ENCODE data around the gene C11orf68. TPM values are rescaled to one million over a fixed set of nuclear protein-coding genes. Genes with fewer than 3 reads are reported as not detected.
A peak's percentile ranks its signal among the peaks of the same experiment; 100 is the strongest.

Gene C11orf68
- total RNA-seq, 1 donor from 2014 or later, result 42.0 TPM

GRCh38 chr11:65917434-65918210 lies 1.2 kb downstream of the C11orf68 start:
- ATAC-seq (no peak), DNase-seq (ENCODE audit: low spot score) (no peak)
- intact Hi-C loops (cut with DNase I), result no loop called here

GRCh38 chr11:65917077-65917433 lies 1.8 kb downstream of the C11orf68 start:
- DNase-seq (ENCODE audit: low spot score) (no peak), ATAC-seq (no peak)
- intact Hi-C loops (cut with DNase I), result no loop called here

GRCh38 chr11:65916391-65916790 lies 2.5 kb downstream of the C11orf68 start:
- intact Hi-C loops (cut with DNase I), result no loop called here
- ATAC-seq (no peak), DNase-seq (ENCODE audit: low spot score) (no peak)

GRCh38 chr11:65915821-65916251 lies 3.0 kb downstream of the C11orf68 start:
- peak; percentile 80 for DNase-seq (ENCODE audit: low spot score)
- intact Hi-C loops (cut with DNase I), result no loop called here
- peak; percentile 34 for ATAC-seq

- DNase-seq (ENCODE audit: low spot score) (no peak), ATAC-seq (no peak)
- intact Hi-C loops (cut with DNase I), result no loop called here
Measured at GRCh38 chr11:65915101-65915820, 3.6 kb downstream of the C11orf68 start.

GRCh38 chr11:65912845-65913244 lies 6.0 kb downstream of the C11orf68 start:
- intact Hi-C loops (cut with DNase I), result no loop called here
- ATAC-seq, result no peak
- no peak for DNase-seq (ENCODE audit: low spot score)

GRCh38 chr11:65911682-65912568 lies 6.9 kb downstream of the C11orf68 start:
- intact Hi-C loops (cut with DNase I), result no loop called here
- DNase-seq (ENCODE audit: low spot score) (no peak), ATAC-seq (peak; percentile 76)

- no peak for ATAC-seq
- intact Hi-C loops (cut with DNase I), result no loop called here
- no peak for DNase-seq (ENCODE audit: low spot score)
Measured at GRCh38 chr11:65907878-65908277, 11.0 kb downstream of the C11orf68 start.

GRCh38 chr11:65906602-65907001 lies 12.3 kb downstream of the C11orf68 start:
- intact Hi-C loops (cut with DNase I), result no loop called here
- ATAC-seq (no peak), DNase-seq (ENCODE audit: low spot score) (no peak)

- ATAC-seq, result no peak
- intact Hi-C loops (cut with DNase I), result no loop called here
- DNase-seq (ENCODE audit: low spot score), result no peak
Measured at GRCh38 chr11:65903715-65904114, 15.1 kb downstream of the C11orf68 start.

GRCh38 chr11:65903068-65903481 lies 15.8 kb downstream of the C11orf68 start:
- intact Hi-C loops (cut with DNase I), result no loop called here
- no peak for ATAC-seq
- no peak for DNase-seq (ENCODE audit: low spot score)

GRCh38 chr11:65900899-65901180 lies 18.0 kb downstream of the C11orf68 start:
- DNase-seq (ENCODE audit: low spot score), result no peak
- ATAC-seq, result no peak
- intact Hi-C loops (cut with DNase I), result no loop called here

- DNase-seq (ENCODE audit: low spot score), result peak; percentile 86
- intact Hi-C loops (cut with DNase I), result no loop called here
- ATAC-seq, result peak; percentile 88
Measured at GRCh38 chr11:65900125-65900898, 18.6 kb downstream of the C11orf68 start, which contains the start of gene FOSL1. FOSL1 (minus strand) TSS chr11:65900388; CDS start chr11:65900339, 49 bp downstream.

GRCh38 chr11:65899356-65900124 lies 19.3 kb downstream of the C11orf68 start:
- DNase-seq (ENCODE audit: low spot score) (no peak), ATAC-seq (peak; percentile 30)
- intact Hi-C loops (cut with DNase I), result no loop called here

- intact Hi-C loops (cut with DNase I), result no loop called here
- ATAC-seq (no peak), DNase-seq (ENCODE audit: low spot score) (no peak)
Measured at GRCh38 chr11:65898656-65899355, 20.1 kb downstream of the C11orf68 start.

GRCh38 chr11:65897020-65897471 lies 21.8 kb downstream of the C11orf68 start:
- intact Hi-C loops (cut with DNase I), result no loop called here
- no peak for ATAC-seq
- DNase-seq (ENCODE audit: low spot score), result no peak

Data from sciatic nerve (tissue), 2 donors.